OCI-LY7 (cell line): ENCODE results near the gene CEP104.

Experiments used
- CTCF ChIP-seq: fragments of 200-600 bp; sonication (generic); conservative IDR thresholded peaks from 2 replicates; pipeline ENCODE4 v1.5.1; 2014; ENCODE audit warnings: mild to moderate bottlenecking, antibody characterized with exemption, low read length, moderate library complexity, mixed read lengths
- EZH2phosphoT487 ChIP-seq: fragments of 200-600 bp; sonication (generic); IDR thresholded peaks from 2 replicates; pipeline ENCODE4 v1.6.1; 2018; ENCODE audit warnings: low read depth, borderline replicate concordance, mild to moderate bottlenecking, mixed run types, antibody characterized with exemption, low read length, moderate library complexity, mixed read lengths

DNA sequence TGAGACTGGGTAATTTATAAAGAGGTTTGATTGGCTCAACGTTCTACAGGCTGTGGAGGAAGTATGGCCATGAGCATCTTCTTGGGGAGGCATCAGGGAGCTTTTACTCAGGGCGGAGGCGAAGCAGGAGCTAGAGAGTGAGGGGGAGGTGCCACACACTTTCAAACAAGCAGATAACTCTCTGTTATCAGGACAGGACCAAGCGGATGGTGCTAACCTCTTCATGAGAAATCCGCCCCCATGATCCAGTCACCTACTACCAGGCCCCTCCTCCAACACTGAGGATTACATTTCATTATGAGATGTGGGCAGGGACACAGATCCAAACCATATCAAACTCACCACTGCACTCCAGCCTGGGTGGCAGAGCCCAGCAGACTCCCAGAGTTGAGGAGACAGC, 49.2 kb downstream of the CEP104 start:
- no peak for TF ChIP-seq CTCF
- TF ChIP-seq EZH2phosphoT487, result no peak
